ENCODE results near the gene EFNA3. TPM values are rescaled to one million over a fixed set of nuclear protein-coding genes. Genes with fewer than 3 reads are reported as not detected.

The EFNA3 gene, protein sequence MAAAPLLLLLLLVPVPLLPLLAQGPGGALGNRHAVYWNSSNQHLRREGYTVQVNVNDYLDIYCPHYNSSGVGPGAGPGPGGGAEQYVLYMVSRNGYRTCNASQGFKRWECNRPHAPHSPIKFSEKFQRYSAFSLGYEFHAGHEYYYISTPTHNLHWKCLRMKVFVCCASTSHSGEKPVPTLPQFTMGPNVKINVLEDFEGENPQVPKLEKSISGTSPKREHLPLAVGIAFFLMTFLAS
- total RNA-seq: 1.6 and 1.7 TPM in 2 replicates

GRCh38 chr1:155078469-155079209, at the start of gene EFNA3:
Gene EFNA3 (plus strand): TSS chr1:155078837. CDS start chr1:155078942, 105 bp downstream.
- H3K4me3 ChIP-seq (ENCODE audit: low read depth, low read length): peak within 1 kb of the TSS; percentile 12
- no peaks in the 10 kb centered on the region for H3K36me3 ChIP-seq (ENCODE audit: control insufficient read depth, insufficient read depth, low read length)
- TF ChIP-seq, protein P1, sequence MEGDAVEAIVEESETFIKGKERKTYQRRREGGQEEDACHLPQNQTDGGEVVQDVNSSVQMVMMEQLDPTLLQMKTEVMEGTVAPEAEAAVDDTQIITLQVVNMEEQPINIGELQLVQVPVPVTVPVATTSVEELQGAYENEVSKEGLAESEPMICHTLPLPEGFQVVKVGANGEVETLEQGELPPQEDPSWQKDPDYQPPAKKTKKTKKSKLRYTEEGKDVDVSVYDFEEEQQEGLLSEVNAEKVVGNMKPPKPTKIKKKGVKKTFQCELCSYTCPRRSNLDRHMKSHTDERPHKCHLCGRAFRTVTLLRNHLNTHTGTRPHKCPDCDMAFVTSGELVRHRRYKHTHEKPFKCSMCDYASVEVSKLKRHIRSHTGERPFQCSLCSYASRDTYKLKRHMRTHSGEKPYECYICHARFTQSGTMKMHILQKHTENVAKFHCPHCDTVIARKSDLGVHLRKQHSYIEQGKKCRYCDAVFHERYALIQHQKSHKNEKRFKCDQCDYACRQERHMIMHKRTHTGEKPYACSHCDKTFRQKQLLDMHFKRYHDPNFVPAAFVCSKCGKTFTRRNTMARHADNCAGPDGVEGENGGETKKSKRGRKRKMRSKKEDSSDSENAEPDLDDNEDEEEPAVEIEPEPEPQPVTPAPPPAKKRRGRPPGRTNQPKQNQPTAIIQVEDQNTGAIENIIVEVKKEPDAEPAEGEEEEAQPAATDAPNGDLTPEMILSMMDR (IDR thresholded peaks at IDR 0.05; ENCODE audit: insufficient read depth, low read length, poor library complexity, severe bottlenecking): no peak
- H3K27me3 ChIP-seq (ENCODE audit: control insufficient read depth, insufficient read depth, low read length): peaks cover 58% of the 10 kb centered on the region
- no peak for DNase-seq (ENCODE audit: low read depth)

DNA sequence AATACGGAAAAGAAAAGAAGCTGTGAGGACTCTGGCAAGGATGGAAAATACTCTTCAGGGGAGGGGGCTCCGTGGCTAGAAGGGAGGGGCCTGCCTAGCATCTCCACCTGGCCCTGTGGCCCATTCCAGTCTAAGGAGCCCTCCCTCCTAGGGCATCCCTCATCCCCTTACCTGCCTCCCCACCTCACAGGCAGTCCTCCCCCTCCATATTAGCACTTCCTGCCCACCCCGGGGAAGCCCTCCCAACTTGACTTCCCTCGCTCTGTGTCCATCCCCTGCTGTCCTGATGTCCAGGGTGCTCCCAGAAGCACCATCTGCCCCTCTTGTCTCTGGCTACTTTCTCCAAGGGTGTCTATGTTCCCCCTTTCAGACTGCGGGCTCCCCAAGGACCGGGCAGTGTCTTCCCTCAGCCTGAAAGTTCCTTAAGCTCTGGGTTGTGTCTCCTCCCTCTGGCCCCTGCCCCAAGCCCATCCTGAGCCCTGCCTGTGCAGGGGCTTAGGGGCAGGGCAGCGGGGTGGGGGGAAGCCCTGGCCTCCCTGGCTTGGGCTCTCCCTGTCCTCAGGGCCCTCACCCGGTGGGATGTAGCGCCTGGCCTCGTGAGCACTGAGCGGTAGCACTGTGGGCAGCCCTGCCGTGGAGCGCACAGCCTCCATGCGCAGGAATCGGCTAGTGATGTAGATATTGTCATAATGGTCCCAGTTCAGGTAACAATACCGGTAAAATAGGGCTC, 49.0 kb upstream of the EFNA3 start:
- DNase-seq (ENCODE audit: low read depth): no peak
- TF ChIP-seq, protein P1 (IDR thresholded peaks at IDR 0.05; ENCODE audit: insufficient read depth, low read length, poor library complexity, severe bottlenecking): no peak

GRCh38 chr1:155030243-155030795, 48.3 kb upstream of the EFNA3 start:
- no peaks in the 10 kb centered on the region for H3K27me3 ChIP-seq (ENCODE audit: control insufficient read depth, insufficient read depth, low read length)
- TF ChIP-seq, protein P1 (IDR thresholded peaks at IDR 0.05; ENCODE audit: insufficient read depth, low read length, poor library complexity, severe bottlenecking): no peak
- no peaks in the 10 kb centered on the region for H3K36me3 ChIP-seq (ENCODE audit: control insufficient read depth, insufficient read depth, low read length)
- no peak for DNase-seq (ENCODE audit: low read depth)
- H3K4me3 ChIP-seq (ENCODE audit: low read depth, low read length): no peak overlapping the region

More for the DNA sequence above, 49.0 kb upstream of the EFNA3 start:
- Histone ChIP-seq H3K4me3 (ENCODE audit: low read depth, low read length) (no peak overlapping the region), H3K27me3 (ENCODE audit: control insufficient read depth, insufficient read depth, low read length) (no peaks in the 10 kb centered on the region), H3K36me3 (ENCODE audit: control insufficient read depth, insufficient read depth, low read length) (no peaks in the 10 kb centered on the region)

GRCh38 chr1:155030899-155031298, 47.7 kb upstream of the EFNA3 start:
- TF ChIP-seq, protein P1 (IDR thresholded peaks at IDR 0.05; ENCODE audit: insufficient read depth, low read length, poor library complexity, severe bottlenecking): no peak
- Histone ChIP-seq H3K36me3 (ENCODE audit: control insufficient read depth, insufficient read depth, low read length) (no peaks in the 10 kb centered on the region), H3K27me3 (ENCODE audit: control insufficient read depth, insufficient read depth, low read length) (no peaks in the 10 kb centered on the region), H3K4me3 (ENCODE audit: low read depth, low read length) (no peak overlapping the region)
- no peak for DNase-seq (ENCODE audit: low read depth)

GRCh38 chr1:155032886-155033285, 45.8 kb upstream of the EFNA3 start:
- H3K36me3 ChIP-seq (ENCODE audit: control insufficient read depth, insufficient read depth, low read length): no peaks in the 10 kb centered on the region
- TF ChIP-seq, protein P1 (IDR thresholded peaks at IDR 0.05; ENCODE audit: insufficient read depth, low read length, poor library complexity, severe bottlenecking): no peak
- H3K27me3 ChIP-seq (ENCODE audit: control insufficient read depth, insufficient read depth, low read length): no peaks in the 10 kb centered on the region
- DNase-seq (ENCODE audit: low read depth): no peak
- H3K4me3 ChIP-seq (ENCODE audit: low read depth, low read length): no peak overlapping the region

All from kidney epithelial cell (primary cell).